H1 (cell line): ENCODE data around the gene MAN2A1. TPM values are rescaled to one million over a fixed set of nuclear protein-coding genes. Genes with fewer than 3 reads are reported as not detected.

Experiments used
- CTCF ChIA-PET: fragments of 300-600 bp; sonication (Branson Sonifier 250); formaldehyde crosslinking; loops from one replicate; lab custom pipeline; 2021; ENCODE audit not compliant: partially characterized antibody; lab: Charles Lee
- POLR2A ChIA-PET: fragments of 300-600 bp; sonication (Branson Sonifier 250); formaldehyde crosslinking; loops from one replicate; lab custom pipeline; 2021; ENCODE audit warnings: inconsistent platforms; ENCODE audit not compliant: partially characterized antibody; lab: Charles Lee
- DNase-seq, 2 experiments: peaks; one replicate each; pipeline versions ENCODE4 v3.0.0 to v3.0.0-alpha.2; 2010 to 2022; ENCODE audit warnings: low spot score in 2 of 2, low read depth in 1 of 2, mixed read lengths in 1 of 2
- FAIRE-seq: peaks from 2 replicates; lab custom pipeline; 2011; peaks lifted over from hg19 to GRCh38; lab: Jason Lieb, UNC
- H2AFZ ChIP-seq: 2 replicates; pipeline ENCODE4 v1.8.1; 2012; ENCODE audit warnings: low read length, inconsistent platforms
- H2AK5ac ChIP-seq: 2 replicates; pipeline ENCODE4 v1.6.1; 2013; ENCODE audit warnings: low read depth, low read length
- H2BK120ac ChIP-seq: replicated peaks from 2 replicates; pipeline ENCODE3; 2013; ENCODE audit warnings: low read depth, low read length, inconsistent platforms
- H2BK12ac ChIP-seq: 2 replicates; pipeline ENCODE4 v1.6.1; 2013; ENCODE audit warnings: low read depth, low read length
- H2BK15ac ChIP-seq: 2 replicates; pipeline ENCODE4 v1.6.1; 2013; ENCODE audit warnings: low read length
- H2BK20ac ChIP-seq: 2 replicates; pipeline ENCODE4 v1.6.1; 2013; ENCODE audit warnings: low read length
- H2BK5ac ChIP-seq: 2 replicates; pipeline ENCODE4 v1.6.1; 2013; ENCODE audit warnings: low read depth, low read length
- H3K14ac ChIP-seq: 2 replicates; pipeline ENCODE4 v1.6.1; 2013; ENCODE audit warnings: inconsistent platforms; ENCODE audit not compliant: insufficient read length
- H3K18ac ChIP-seq: 2 replicates; pipeline ENCODE4 v1.6.1; 2013; ENCODE audit warnings: low read length; ENCODE audit errors: extremely low read depth
- H3K23ac ChIP-seq: 2 replicates; pipeline ENCODE4 v1.6.1; 2013; ENCODE audit warnings: inconsistent platforms; ENCODE audit not compliant: insufficient read length
- H3K23me2 ChIP-seq: 2 replicates; pipeline ENCODE4 v1.6.1; 2013; ENCODE audit warnings: low read depth, low read length
- H3K27ac ChIP-seq: 2 replicates; pipeline ENCODE4 v1.6.1; 2011; ENCODE audit warnings: low read depth, low read length, inconsistent platforms
- H3K27me3 ChIP-seq, 4 experiments: replicated peaks in 1 of 4; 1 replicate in 1 of 4; 2 replicates in 3 of 4; pipeline versions ENCODE4 v1.6.1 to v1.8.1; 2011 to 2013; ENCODE audit warnings: low read length in 3 of 4, mild to moderate bottlenecking in 3 of 4, inconsistent platforms in 2 of 4, mixed read lengths in 2 of 4, moderate library complexity in 1 of 4; ENCODE audit not compliant: control insufficient read depth in 3 of 4, insufficient read depth in 3 of 4; ENCODE audit errors: extremely low read depth in 1 of 4
- H3K36me3 ChIP-seq, 4 experiments: 2 replicates each; pipeline versions ENCODE4 v1.6.1 to v1.8.1; 2011 to 2013; ENCODE audit warnings: mild to moderate bottlenecking in 4 of 4, low read length in 3 of 4, moderate library complexity in 2 of 4, control low read depth in 1 of 4, inconsistent platforms in 1 of 4; ENCODE audit not compliant: insufficient read depth in 4 of 4, control insufficient read depth in 2 of 4
- H3K4ac ChIP-seq: replicated peaks from 2 replicates; pipeline ENCODE3; 2013; ENCODE audit warnings: low read length, low read depth, mixed read lengths, inconsistent platforms; ENCODE audit not compliant: insufficient read length
- H3K4me1 ChIP-seq, 4 experiments: replicated peaks in 1 of 4; 1 replicate in 1 of 4; 2 replicates in 3 of 4; pipeline versions ENCODE4 v1.6.1 to v1.8.1; 2011 to 2013; ENCODE audit warnings: low read length in 3 of 4, inconsistent platforms in 2 of 4, mixed read lengths in 1 of 4; ENCODE audit not compliant: insufficient read depth in 4 of 4, control insufficient read depth in 3 of 4
- H3K4me2 ChIP-seq, 2 experiments: 2 replicates each; pipeline versions ENCODE4 v1.6.1 to v1.8.1; 2011 to 2013; ENCODE audit warnings: low read depth in 2 of 2, low read length in 2 of 2, control low read depth in 1 of 2, inconsistent platforms in 1 of 2, mild to moderate bottlenecking in 1 of 2; ENCODE audit not compliant: insufficient read depth in 1 of 2
- H3K4me3 ChIP-seq, 4 experiments: fragments of 200-600, 300-600 bp in 1 of 4; sonication (generic), shearing (Covaris generic), sonication (Bioruptor Twin) in 1 of 4; 2 replicates each; pipeline versions ENCODE4 v1.5.1 to v1.8.1; 2011 to 2016; ENCODE audit warnings: low read length in 4 of 4, low read depth in 3 of 4, control low read depth in 2 of 4, inconsistent platforms in 2 of 4, mild to moderate bottlenecking in 2 of 4, mixed read lengths in 1 of 4, moderate library complexity in 1 of 4; ENCODE audit not compliant: insufficient read depth in 2 of 4; ENCODE audit errors: extremely low read depth in 1 of 4
- H3K56ac ChIP-seq: replicated peaks from 2 replicates; pipeline ENCODE3; 2013; ENCODE audit warnings: low read depth, mild to moderate bottlenecking, mixed read lengths, low read length, inconsistent platforms; ENCODE audit not compliant: insufficient read length
- H3K79me1 ChIP-seq: 2 replicates; pipeline ENCODE4 v1.6.1; 2013; ENCODE audit warnings: low read depth, low read length, control low read depth
- H3K79me2 ChIP-seq, 2 experiments: 2 replicates each; pipeline versions ENCODE4 v1.6.1 to v1.8.1; 2012 to 2013; ENCODE audit warnings: low read length in 2 of 2, mild to moderate bottlenecking in 2 of 2, inconsistent platforms in 1 of 2; ENCODE audit not compliant: insufficient read depth in 2 of 2, control insufficient read depth in 1 of 2
- H3K9ac ChIP-seq, 4 experiments: replicated peaks in 1 of 4; 1 replicate in 1 of 4; 2 replicates in 3 of 4; pipeline versions ENCODE4 v1.6.1 to v1.8.1; 2011 to 2013; ENCODE audit warnings: low read depth in 3 of 4, low read length in 3 of 4, control low read depth in 2 of 4, mild to moderate bottlenecking in 2 of 4, moderate library complexity in 2 of 4, inconsistent platforms in 1 of 4; ENCODE audit errors: extremely low read depth in 1 of 4
- H3K9me3 ChIP-seq, 2 experiments: 2 replicates each; pipeline versions ENCODE4 v1.6.1 to v1.8.1; 2012 to 2013; ENCODE audit warnings: mild to moderate bottlenecking in 2 of 2, moderate library complexity in 2 of 2, control low read depth in 1 of 2, inconsistent platforms in 1 of 2, low read depth in 1 of 2, low read length in 1 of 2, mixed read lengths in 1 of 2; ENCODE audit not compliant: insufficient read depth in 2 of 2
- H4K20me1 ChIP-seq, 2 experiments: replicated peaks in 1 of 2; 2 replicates each; pipeline versions ENCODE3 to v1.8.1; 2011 to 2013; ENCODE audit warnings: inconsistent platforms in 2 of 2, low read length in 2 of 2, mild to moderate bottlenecking in 1 of 2; ENCODE audit not compliant: insufficient read depth in 2 of 2, control insufficient read depth in 1 of 2
- H4K5ac ChIP-seq: 2 replicates; pipeline ENCODE4 v1.6.1; 2013; ENCODE audit warnings: low read length, low read depth, mixed read lengths, inconsistent platforms; ENCODE audit not compliant: insufficient read length
- H4K8ac ChIP-seq: 2 replicates; pipeline ENCODE4 v1.8.0; 2013; ENCODE audit warnings: mild to moderate bottlenecking, moderate library complexity, low read length, inconsistent platforms; ENCODE audit not compliant: insufficient read depth; ENCODE audit errors: extremely low read depth
- H4K91ac ChIP-seq: replicated peaks from 2 replicates; pipeline ENCODE3; 2013; ENCODE audit warnings: low read length, mixed read lengths, inconsistent platforms; ENCODE audit not compliant: insufficient read length
- ATF3 ChIP-seq: IDR thresholded peaks from 2 replicates; pipeline ENCODE4 v1.6.1; 2011; ENCODE audit warnings: low read depth, mild to moderate bottlenecking, low read length; ENCODE audit not compliant: insufficient read depth
- BCL11A ChIP-seq, 2 experiments: IDR thresholded peaks; one replicate each; pipeline ENCODE4 v1.6.1; 2011; ENCODE audit warnings: low read depth in 2 of 2, low read length in 2 of 2, mild to moderate bottlenecking in 2 of 2
- CBX8 ChIP-seq: fragments of 300-800, 300-1000 bp; sonication (generic); IDR thresholded peaks from 2 replicates; pipeline ENCODE4 v1.7.1; 2016; ENCODE audit warnings: low read depth, low read length, borderline replicate concordance
- CEBPB ChIP-seq: IDR thresholded peaks from 2 replicates; pipeline ENCODE4 v1.6.1; 2012; ENCODE audit warnings: low read depth, low read length
- CTBP2 ChIP-seq: IDR thresholded peaks from 2 replicates; pipeline ENCODE4 v1.7.0; 2011; ENCODE audit warnings: borderline replicate concordance, mild to moderate bottlenecking, moderate library complexity, mixed read lengths, low read length; ENCODE audit not compliant: insufficient read depth, insufficient read length
- EGR1 ChIP-seq: IDR thresholded peaks from 2 replicates; pipeline ENCODE4 v1.6.1; 2011; ENCODE audit warnings: low read depth, low read length, borderline replicate concordance
- HDAC2 ChIP-seq, 2 experiments: fragments of 300-600 bp in 1 of 2; sonication (generic) in 1 of 2; IDR thresholded peaks; 2 replicates each; pipeline ENCODE4 v1.6.1; 2011 to 2012; ENCODE audit warnings: low read depth in 2 of 2, low read length in 2 of 2, mild to moderate bottlenecking in 2 of 2, moderate library complexity in 2 of 2, borderline replicate concordance in 1 of 2, inconsistent platforms in 1 of 2
- KDM4A ChIP-seq: IDR thresholded peaks from one replicate; pipeline ENCODE4 v1.7.1; 2012; ENCODE audit warnings: low read depth, mild to moderate bottlenecking, moderate library complexity, low read length, inconsistent platforms; ENCODE audit not compliant: severe bottlenecking
- POLR2AphosphoS5 ChIP-seq: IDR thresholded peaks from 2 replicates; pipeline ENCODE4 v1.6.1; 2011; ENCODE audit warnings: low read depth, low read length
- SIX5 ChIP-seq: IDR thresholded peaks from 2 replicates; pipeline ENCODE4 v1.6.1; 2011; ENCODE audit warnings: mild to moderate bottlenecking, low read depth, low read length
- SP4 ChIP-seq: IDR thresholded peaks from 2 replicates; pipeline ENCODE4 v1.6.1; 2012; ENCODE audit warnings: low read length, inconsistent platforms
- WGBS, 2 experiments: shearing (Covaris generic) in 1 of 2; methylation state at CpG; one replicate each; pipeline versions ENCODE4 v1.1.6 to v1.1.7; 2013 to 2015; ENCODE audit warnings: low lambda C conversion rate in 2 of 2, mixed read lengths in 2 of 2, inconsistent platforms in 1 of 2, low coverage in 1 of 2, missing lambda C conversion rate in 1 of 2; ENCODE audit not compliant: insufficient replicate concordance in 2 of 2, insufficient coverage in 1 of 2, insufficient read length in 1 of 2; ENCODE audit errors: extremely low coverage in 1 of 2, missing lambda C conversion rate in 1 of 2; 5-methylcytosine and 5-hydroxymethylcytosine counted together
- polyA plus RNA-seq, 7 experiments: library from polyadenylated mRNA; depleted of rRNA in 3 of 7; stranded (reverse) in 5 of 7; unstranded in 2 of 7; fragments of >200 nt in 5 of 7; fragments of 200-250 nt in 2 of 7; gene quantifications; 1 replicate in 5 of 7; 2 replicates in 1 of 7; 4 replicates in 1 of 7; pipeline versions ENCODE4 v1.2.1 to v1.2.3, GENCODE V29; 2011 to 2013; ENCODE audit warnings: missing spikeins in 2 of 7, mixed read lengths in 2 of 7
- total RNA-seq: library from RNA; stranded (reverse); fragmentation: NEBNext Ultra II Directional; extraction: Animal tissue kit (Norgen Biotek cat#: 25700); gene quantifications from 2 replicates; pipeline ENCODE4 v1.2.1, GENCODE V29; 2021
- TF ChIP-seq, protein P1 (sequence below): IDR thresholded peaks from 2 replicates; pipeline ENCODE4 v1.6.1; 2012; ENCODE audit warnings: low read length, inconsistent platforms

The MAN2A1 gene
- total and polyA plus RNA-seq, 2 of the 8 experiments (the other 6 are each of a cell fraction or from before 2014, with no cell fraction given): 29.1 to 102 TPM

GRCh38 chr5:109784687-109785086 is 95.0 kb downstream of the MAN2A1 start:
- H3K9me3 ChIP-seq: no peaks in the 10 kb centered on the region
- no peaks in the 10 kb centered on the region for H3K4me1 ChIP-seq
- H2BK20ac ChIP-seq: no peak overlapping the region
- DNase-seq (no peak), FAIRE-seq (no peak)
- no peak overlapping the region for H3K56ac ChIP-seq
- H3K36me3 ChIP-seq: peaks cover 0 to 44% (median 7%) of the 10 kb centered on the region in 4 experiments; a peak in 5 of 8 replicates
- H2BK15ac ChIP-seq: no peak overlapping the region
- no peak overlapping the region for H3K14ac ChIP-seq
- H3K79me2 ChIP-seq: no peaks in the 10 kb centered on the region; a peak in 1 of 4 replicates
- 91% methylated on average over 2 of the region's 2 CpGs; no CpG with 5 or more reads in 1 of the 2 experiments for WGBS, 2 experiments
- H3K23ac ChIP-seq: no peak overlapping the region
- no peak overlapping the region for H3K4me2 ChIP-seq
- H3K4ac ChIP-seq: no peak overlapping the region
- H3K23me2 ChIP-seq: no peaks in the 10 kb centered on the region
- no peak overlapping the region for H2AK5ac ChIP-seq
- H3K79me1 ChIP-seq: no peaks in the 10 kb centered on the region
- H4K5ac ChIP-seq: no peak overlapping the region
- H2BK120ac ChIP-seq: no peak overlapping the region
- H2AFZ ChIP-seq: no peak overlapping the region
- no peak overlapping the region for H3K9ac ChIP-seq
- no peaks in the 10 kb centered on the region for H3K27me3 ChIP-seq
- H3K18ac ChIP-seq: no peak overlapping the region
- H2BK12ac ChIP-seq: no peak overlapping the region
- POLR2A ChIA-PET: interaction anchor here (0.9 kb wide), 1 partner anchor 17 kb away, joined by 3 read pairs; no protein-coding TSS in a partner anchor
- no peak overlapping the region for H2BK5ac ChIP-seq
- H4K20me1 ChIP-seq: peaks cover 0 to 2% of the 10 kb centered on the region in 2 experiments
- H3K4me3 ChIP-seq: no peak overlapping the region
- H4K8ac ChIP-seq: no peak overlapping the region
- H3K27ac ChIP-seq: no peak overlapping the region
- CTCF ChIA-PET: no interaction called here
- no peak overlapping the region for H4K91ac ChIP-seq
- TF ChIP-seq HDAC2 (IDR thresholded peaks at IDR 0.05; ENCODE audit: borderline replicate concordance in 1 of 2, low read depth in 2 of 2, low read length in 2 of 2) (no peak), CBX8 (no peak), CTBP2 (no peak), ATF3 (no peak), KDM4A (no peak), POLR2AphosphoS5 (no peak), BCL11A (IDR thresholded peaks at IDR 0.05; ENCODE audit: low read depth in 2 of 2, low read length in 2 of 2) (no peak), EGR1 (no peak), CEBPB (no peak), SP4 (no peak), SIX5 (no peak)
- TF ChIP-seq, protein P1, sequence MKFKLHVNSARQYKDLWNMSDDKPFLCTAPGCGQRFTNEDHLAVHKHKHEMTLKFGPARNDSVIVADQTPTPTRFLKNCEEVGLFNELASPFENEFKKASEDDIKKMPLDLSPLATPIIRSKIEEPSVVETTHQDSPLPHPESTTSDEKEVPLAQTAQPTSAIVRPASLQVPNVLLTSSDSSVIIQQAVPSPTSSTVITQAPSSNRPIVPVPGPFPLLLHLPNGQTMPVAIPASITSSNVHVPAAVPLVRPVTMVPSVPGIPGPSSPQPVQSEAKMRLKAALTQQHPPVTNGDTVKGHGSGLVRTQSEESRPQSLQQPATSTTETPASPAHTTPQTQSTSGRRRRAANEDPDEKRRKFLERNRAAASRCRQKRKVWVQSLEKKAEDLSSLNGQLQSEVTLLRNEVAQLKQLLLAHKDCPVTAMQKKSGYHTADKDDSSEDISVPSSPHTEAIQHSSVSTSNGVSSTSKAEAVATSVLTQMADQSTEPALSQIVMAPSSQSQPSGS: no peak
